Caki2 (cell line): ENCODE results near the gene MTHFS. TPM values are rescaled to one million over a fixed set of nuclear protein-coding genes. Genes with fewer than 3 reads are reported as not detected.

ENCODE experiments used
- total RNA-seq: library from RNA; depleted of rRNA; stranded (reverse); fragments of >200 nt; shearing (Covaris generic); gene quantifications from 2 replicates; pipeline ENCODE4 v1.2.3, GENCODE V29; 2014; ENCODE audit warnings: low replicate concordance; rRNA removed

Gene MTHFS
- total RNA-seq, 1 experiment from 2014 or later = 58.6 TPM

Other genes with a start within 250 kb of the MTHFS start
- gene BCL2A1, start 74.2 kb upstream of the MTHFS start, total RNA-seq = 3.7 TPM in 1 of 2 replicates, not detected in the other
- gene ZFAND6, start 162.7 kb upstream of the MTHFS start, total RNA-seq = 105 and 120 TPM in 2 replicates